IMR-90 (cell line): ENCODE data around the gene RUNX2. TPM values are rescaled to one million over a fixed set of nuclear protein-coding genes. Genes with fewer than 3 reads are reported as not detected.

Experiments used
- ATAC-seq: fragments of 200-7000 bp; cut with Tn5 transposase; 2 replicates; pipeline ENCODE4 v1.9.1; 2020; ENCODE audit warnings: low read depth, mild to moderate bottlenecking, moderate library complexity
- BruUV-seq: library from RNA; stranded (reverse); fragments of 400-500 nt; replicated peaks from 2 replicates; lab custom pipeline; 2021; lab: Mats Ljungman, UMichigan
- CTCF ChIA-PET: fragments of 300-600 bp; formaldehyde crosslinking; extraction: SDS; loops from one replicate; lab custom pipeline; 2021; ENCODE audit warnings: antibody characterized with exemption; lab: Yijun Ruan, JAX
- POLR2A ChIA-PET: fragments of 300-600 bp; sonication (Branson Sonifier 250); formaldehyde crosslinking; loops from one replicate; lab custom pipeline; 2022; ENCODE audit warnings: antibody characterized with exemption; ENCODE audit not compliant: unreplicated experiment; lab: Charles Lee
- DNase-seq: peaks from one replicate; pipeline ENCODE4 v3.0.0; 2013
- H2AFZ ChIP-seq: replicated peaks from 2 replicates; pipeline ENCODE3; 2013; ENCODE audit warnings: low read length, mild to moderate bottlenecking; ENCODE audit not compliant: poor library complexity
- H2AK5ac ChIP-seq: 2 replicates; pipeline ENCODE4 v1.6.1; 2013; ENCODE audit warnings: low read depth, low read length, inconsistent platforms
- H2AK9ac ChIP-seq: replicated peaks from 2 replicates; pipeline ENCODE3; 2013; ENCODE audit warnings: mild to moderate bottlenecking, low read depth, low read length, moderate library complexity; ENCODE audit not compliant: poor library complexity
- H2BK120ac ChIP-seq: 2 replicates; pipeline ENCODE4 v1.6.1; 2013; ENCODE audit warnings: low read depth, low read length, inconsistent platforms
- H2BK15ac ChIP-seq: 3 replicates; pipeline ENCODE4 v1.6.1; 2013; ENCODE audit warnings: low read depth, low read length, inconsistent platforms
- H2BK20ac ChIP-seq: 2 replicates; pipeline ENCODE4 v1.6.1; 2013; ENCODE audit warnings: low read depth, mild to moderate bottlenecking, inconsistent platforms, low read length, moderate library complexity
- H2BK5ac ChIP-seq: 2 replicates; pipeline ENCODE4 v1.6.1; 2013; ENCODE audit warnings: mild to moderate bottlenecking, low read depth, low read length, inconsistent platforms; ENCODE audit not compliant: poor library complexity, severe bottlenecking
- H3K14ac ChIP-seq: replicated peaks from 2 replicates; pipeline ENCODE4 v1.6.1; 2013; ENCODE audit warnings: low read depth, low read length, inconsistent platforms
- H3K18ac ChIP-seq: 2 replicates; pipeline ENCODE4 v1.6.1; 2013; ENCODE audit warnings: low read depth, low read length, control low read depth
- H3K23ac ChIP-seq: 2 replicates; pipeline ENCODE4 v1.6.1; 2013; ENCODE audit warnings: low read depth, low read length, inconsistent platforms
- H3K27ac ChIP-seq: 2 replicates; pipeline ENCODE4 v1.5.1; 2013; ENCODE audit warnings: mild to moderate bottlenecking, control low read depth, low read length; ENCODE audit not compliant: insufficient read depth
- H3K27me3 ChIP-seq: 2 replicates; pipeline ENCODE4 v1.6.1; 2013; ENCODE audit warnings: low read length; ENCODE audit not compliant: control insufficient read depth, insufficient read depth
- H3K36me3 ChIP-seq: 2 replicates; pipeline ENCODE4 v1.6.1; 2013; ENCODE audit warnings: low read length, mixed read lengths; ENCODE audit not compliant: control insufficient read depth, insufficient read depth
- H3K4ac ChIP-seq: 2 replicates; pipeline ENCODE4 v1.6.1; 2013; ENCODE audit warnings: low read depth, low read length, inconsistent platforms
- H3K4me1 ChIP-seq: 2 replicates; pipeline ENCODE4 v1.6.1; 2013; ENCODE audit warnings: low read length, mixed read lengths; ENCODE audit not compliant: control insufficient read depth, insufficient read depth
- H3K4me2 ChIP-seq: 2 replicates; pipeline ENCODE4 v1.6.1; 2013; ENCODE audit warnings: low read depth, mild to moderate bottlenecking, control low read depth, low read length, moderate library complexity
- H3K4me3 ChIP-seq: 2 replicates; pipeline ENCODE4 v1.5.1; 2013; ENCODE audit warnings: low read depth, mild to moderate bottlenecking, control low read depth, low read length, moderate library complexity; ENCODE audit not compliant: insufficient read depth
- H3K56ac ChIP-seq: 2 replicates; pipeline ENCODE4 v1.6.1; 2013; ENCODE audit warnings: low read length, inconsistent platforms; ENCODE audit not compliant: insufficient read depth; ENCODE audit errors: extremely low read depth
- H3K79me1 ChIP-seq, 2 experiments: 2 replicates each; pipeline ENCODE4 v1.6.1; 2013; ENCODE audit warnings: low read length in 2 of 2, inconsistent platforms in 1 of 2, low read depth in 1 of 2
- H3K9ac ChIP-seq: 2 replicates; pipeline ENCODE4 v1.6.1; 2013; ENCODE audit warnings: low read depth, low read length, control low read depth
- H3K9me1 ChIP-seq: 2 replicates; pipeline ENCODE4 v1.6.1; 2013; ENCODE audit warnings: low read length, inconsistent platforms; ENCODE audit not compliant: insufficient read depth
- H3K9me3 ChIP-seq: 2 replicates; pipeline ENCODE4 v1.6.1; 2013; ENCODE audit warnings: low read length; ENCODE audit not compliant: control insufficient read depth, insufficient read depth
- H4K20me1 ChIP-seq: 2 replicates; pipeline ENCODE4 v1.6.1; 2013; ENCODE audit warnings: low read length, inconsistent platforms; ENCODE audit not compliant: insufficient read depth
- H4K5ac ChIP-seq: 2 replicates; pipeline ENCODE4 v1.6.1; 2013; ENCODE audit warnings: mild to moderate bottlenecking, low read depth, low read length, control low read depth
- H4K8ac ChIP-seq, 2 experiments: 2 replicates each; pipeline ENCODE4 v1.6.1; 2013; ENCODE audit warnings: low read depth in 2 of 2, low read length in 2 of 2, control low read depth in 1 of 2, inconsistent platforms in 1 of 2
- H4K91ac ChIP-seq: 2 replicates; pipeline ENCODE4 v1.6.1; 2013; ENCODE audit warnings: low read depth, low read length, inconsistent platforms; ENCODE audit not compliant: insufficient read depth
- BHLHE40 ChIP-seq: fragments of 150-350 bp; IDR thresholded peaks from 2 replicates; pipeline ENCODE4 v1.6.1; 2016; ENCODE audit warnings: mild to moderate bottlenecking, low read depth, low read length
- CEBPB ChIP-seq: IDR thresholded peaks from 2 replicates; pipeline ENCODE4 v1.6.1; 2012; ENCODE audit warnings: low read depth, low read length, improper control_type of control experiment
- FOS ChIP-seq: fragments of 150-350 bp; IDR thresholded peaks from 2 replicates; pipeline ENCODE4 v1.6.1; 2016; ENCODE audit warnings: low read depth, low read length
- MAFK ChIP-seq: IDR thresholded peaks from 2 replicates; pipeline ENCODE4 v1.6.1; 2012; ENCODE audit warnings: low read depth, low read length, improper control_type of control experiment
- MAZ ChIP-seq: IDR thresholded peaks from 2 replicates; pipeline ENCODE4 v1.6.1; 2012; ENCODE audit warnings: low read depth, mild to moderate bottlenecking, low read length, improper control_type of control experiment, moderate library complexity, borderline replicate concordance
- MXI1 ChIP-seq: IDR thresholded peaks from 2 replicates; pipeline ENCODE4 v1.6.1; 2012; ENCODE audit warnings: low read depth, mild to moderate bottlenecking, low read length, moderate library complexity, borderline replicate concordance
- RCOR1 ChIP-seq: IDR thresholded peaks from 2 replicates; pipeline ENCODE4 v1.6.1; 2012; ENCODE audit warnings: mild to moderate bottlenecking, low read length, improper control_type of control experiment; ENCODE audit not compliant: insufficient replicate concordance
- RFX5 ChIP-seq: IDR thresholded peaks from 2 replicates; pipeline ENCODE4 v1.8.0; 2012; ENCODE audit warnings: low read depth, mild to moderate bottlenecking, low read length, moderate library complexity
- USF2 ChIP-seq: fragments of 150-350 bp; IDR thresholded peaks from 2 replicates; pipeline ENCODE4 v1.6.1; 2017; ENCODE audit warnings: mild to moderate bottlenecking, antibody characterized with exemption, low read length, low read depth
- WGBS, 2 experiments: methylation state at CpG; one replicate each; pipeline versions ENCODE4 v1.1.5 to v1.1.7; 2013; ENCODE audit warnings: missing lambda C conversion rate in 2 of 2; ENCODE audit not compliant: insufficient read length in 1 of 2; ENCODE audit errors: extremely low coverage in 2 of 2; 5-methylcytosine and 5-hydroxymethylcytosine counted together
- dilution Hi-C: fragments of 300-500 bp; cut with HindIII; formaldehyde crosslinking; loops from one replicate; pipeline ENCODE4 v1.14.3; 2018; ENCODE audit warnings: low sequenced_read_pairs; ENCODE audit not compliant: unreplicated experiment
- in situ Hi-C: fragments of 300-500 bp; cut with MboI; formaldehyde crosslinking; loops from 3 replicates; pipeline ENCODE4 v1.14.3; 2019; ENCODE audit warnings: low sequenced_read_pairs, inconsistent platforms, mixed read lengths
- intact Hi-C: fragments of 100-400 bp; cut with micrococcal nuclease; formaldehyde crosslinking; loops from 2 replicates; pipeline ENCODE4 v1.10.0; 2022
- polyA plus RNA-seq, 3 experiments: library from polyadenylated mRNA; depleted of rRNA; stranded (reverse); fragments of >200 nt; gene quantifications; 2 replicates each; pipeline ENCODE4 v1.2.3, GENCODE V29; 2012; ENCODE audit warnings: low replicate concordance in 1 of 3
- total RNA-seq: library from RNA; depleted of rRNA; stranded (reverse); fragments of >200 nt; gene quantifications from 2 replicates; pipeline ENCODE4 v1.2.3, GENCODE V29; 2012

RUNX2 gene
- total and polyA plus RNA-seq, 2 of the 4 experiments (the other 2 are of a cell fraction) = 2.3 to 4.7 TPM

- peaks cover 4% of the 10 kb centered on the region; the same call in 1 of the 2 replicates for H3K9me1 ChIP-seq
- peak overlapping the region; percentile 6 for H2AFZ ChIP-seq
- in situ Hi-C loops = no loop called here
- H3K36me3 ChIP-seq = no peaks in the 10 kb centered on the region
- H3K9ac ChIP-seq = no peak overlapping the region
- no peak overlapping the region for H3K27ac ChIP-seq
- no peak overlapping the region for H3K4me2 ChIP-seq
- peak overlapping the region; percentile 26; the same call in 1 of the 2 replicates for H3K14ac ChIP-seq
- H4K5ac ChIP-seq = 0 out of 2 replicates have a peak overlapping the region, but pooled peaks have one; percentile 32
- H3K56ac ChIP-seq = no peak overlapping the region
- peaks cover 5% of the 10 kb centered on the region for H3K4me1 ChIP-seq
- TF ChIP-seq BHLHE40 (peak; percentile 91), MAFK (no peak), USF2 (peak; percentile 45), RCOR1 (no peak), MXI1 (no peak), FOS (no peak), MAZ (no peak), CEBPB (peak; percentile 81), RFX5 (no peak)
- no peak overlapping the region; the same call in 1 of the 2 replicates for H2BK120ac ChIP-seq
- 0 out of 3 replicates have a peak overlapping the region, but pooled peaks have one; percentile 0 for H2BK15ac ChIP-seq
- no peak overlapping the region for H4K8ac ChIP-seq
- WGBS, 2 experiments = 60% methylated on average over 1 of the region's 6 CpGs; no CpG with 5 or more reads in 1 of the 2 experiments
- no TSS peak for BruUV-seq
- H4K20me1 ChIP-seq = no peaks in the 10 kb centered on the region
- H2AK5ac ChIP-seq = peak overlapping the region; percentile 27; the same call in 1 of the 2 replicates
- no peak overlapping the region for H3K23ac ChIP-seq
- H3K27me3 ChIP-seq = no peaks in the 10 kb centered on the region
- no peak overlapping the region for H2BK5ac ChIP-seq
- H2AK9ac ChIP-seq = no peak overlapping the region
- DNase-seq (peak; percentile 96), ATAC-seq (peak; percentile 33)
- intact Hi-C loops = no loop called here
- no peak overlapping the region for H4K91ac ChIP-seq
- ChIA-PET POLR2A (no interaction called here), CTCF (interaction anchor here (0.6 kb wide), 1 partner anchor 233 kb away, joined by 4 read pairs; no protein-coding TSS in a partner anchor)
- dilution Hi-C loops = no loop called here
- no peaks in the 10 kb centered on the region for H3K79me1 ChIP-seq
- no peak overlapping the region for H3K18ac ChIP-seq
- H3K4me3 ChIP-seq = no peak overlapping the region
- no peaks in the 10 kb centered on the region for H3K9me3 ChIP-seq
- peak overlapping the region; percentile 70 for H3K4ac ChIP-seq
- peak overlapping the region; percentile 22; the same call in 1 of the 2 replicates for H2BK20ac ChIP-seq
Measured at GRCh38 chr6:45609141-45609638, 281.1 kb downstream of the RUNX2 start.
